MG63 (cell line): Measurements from ENCODE around the gene MOB2. TPM values are rescaled to one million over a fixed set of nuclear protein-coding genes. Genes with fewer than 3 reads are reported as not detected.
A peak's percentile ranks its signal among the peaks of the same experiment; 100 is the strongest.
"Not testable (repeated sequence)": the region's sequence is repeated elsewhere in the genome, so short reads cannot be mapped to it uniquely, and the experiment has no call there.

ENCODE experiments used
- DNase-seq: peaks from one replicate; pipeline ENCODE4 v3.0.0-alpha.2; 2020
- H3K27me3 ChIP-seq: fragments of 250-450 bp; sonication (Bioruptor Pico); 2 replicates; pipeline ENCODE4 v1.5.1; 2020; ENCODE audit warnings: mild to moderate bottlenecking, moderate library complexity
- H3K36me3 ChIP-seq: fragments of 250-450 bp; sonication (Bioruptor Pico); 2 replicates; pipeline ENCODE4 v1.5.1; 2020; ENCODE audit warnings: mild to moderate bottlenecking, moderate library complexity
- H3K4me3 ChIP-seq: fragments of 250-450 bp; sonication (Bioruptor Pico); 2 replicates; pipeline ENCODE4 v1.5.1; 2020; ENCODE audit warnings: mild to moderate bottlenecking, moderate library complexity
- H3K9me3 ChIP-seq: fragments of 250-450 bp; sonication (Bioruptor Pico); 2 replicates; pipeline ENCODE4 v1.5.1; 2020; ENCODE audit warnings: mild to moderate bottlenecking, moderate library complexity
- total RNA-seq: library from RNA; depleted of rRNA; stranded (reverse); fragments of >200 nt; shearing (Covaris generic); gene quantifications from 2 replicates; pipeline ENCODE4 v1.2.3, GENCODE V29; 2014; ENCODE audit warnings: low replicate concordance

The MOB2 gene
- total RNA-seq, 1 experiment from 2014 or later, result 34.2 TPM

- Histone ChIP-seq H3K36me3 (no peaks in the 10 kb centered on the region), H3K27me3 (no peaks in the 10 kb centered on the region), H3K9me3 (no peaks in the 10 kb centered on the region), H3K4me3 (no peak overlapping the region)
- DNase-seq, result no peak
Measured at GRCh38 chr11:1521382-1522080, 35.0 kb upstream of the MOB2 start.

GRCh38 chr11:1520663-1521267 is 34.2 kb upstream of the MOB2 start:
- H3K36me3 ChIP-seq, result no peaks in the 10 kb centered on the region
- H3K27me3 ChIP-seq, result no peaks in the 10 kb centered on the region
- DNase-seq, result no peak
- no peaks in the 10 kb centered on the region for H3K9me3 ChIP-seq
- H3K4me3 ChIP-seq, result no peak overlapping the region

- Histone ChIP-seq H3K36me3 (no peaks in the 10 kb centered on the region), H3K27me3 (no peaks in the 10 kb centered on the region), H3K4me3 (no peak overlapping the region), H3K9me3 (no peaks in the 10 kb centered on the region)
- no peak for DNase-seq
Measured at GRCh38 chr11:1520209-1520662, 33.7 kb upstream of the MOB2 start.

DNA sequence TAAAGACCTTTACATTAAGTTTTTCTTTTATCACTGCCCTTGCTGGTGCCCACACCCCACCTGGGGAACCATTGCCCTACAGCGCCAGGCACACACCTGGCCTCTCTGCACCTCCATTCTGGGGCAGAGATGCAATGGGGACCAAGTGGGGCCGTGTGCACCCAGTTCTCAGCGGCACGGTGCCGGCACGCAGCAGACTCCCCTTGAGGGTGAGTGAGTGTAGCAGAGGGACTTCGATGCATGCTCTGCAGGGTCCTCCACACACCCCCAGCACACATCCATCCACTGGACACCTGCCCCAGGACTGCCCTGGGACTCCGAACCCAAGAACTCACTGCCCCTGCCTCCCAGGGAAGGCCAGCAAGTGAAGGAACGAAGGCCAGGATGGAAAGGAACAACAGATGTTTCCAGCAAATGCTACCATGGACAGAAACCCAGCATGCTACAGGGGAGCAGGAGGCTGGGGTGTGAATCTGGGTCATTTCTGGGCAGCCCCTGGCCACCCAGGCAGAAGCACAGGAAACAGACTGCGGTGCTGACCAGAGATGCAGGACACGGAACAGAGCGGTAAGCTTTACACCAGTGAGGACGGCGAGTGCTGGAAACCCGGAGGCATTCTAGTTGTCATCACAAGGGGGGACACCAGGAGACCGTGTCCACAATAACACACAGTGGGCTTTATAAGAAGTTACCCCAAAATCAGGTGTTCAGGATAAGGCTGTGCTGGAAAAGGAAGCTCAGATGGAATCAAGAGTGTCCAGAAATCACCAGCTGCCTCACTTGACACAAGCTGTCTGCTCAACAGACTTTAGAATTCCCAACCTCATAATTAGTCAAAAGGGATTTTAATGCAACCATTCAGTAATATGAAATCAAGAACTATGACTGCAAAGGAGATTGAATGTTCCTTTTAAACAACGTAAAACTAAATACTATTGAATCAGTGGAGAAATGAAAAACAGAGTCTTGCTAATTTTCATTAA is 32.7 kb upstream of the MOB2 start:
- DNase-seq, result no peak
- Histone ChIP-seq H3K36me3 (no peaks in the 10 kb centered on the region), H3K9me3 (no peaks in the 10 kb centered on the region), H3K27me3 (no peaks in the 10 kb centered on the region), H3K4me3 (no peak overlapping the region)

DNA sequence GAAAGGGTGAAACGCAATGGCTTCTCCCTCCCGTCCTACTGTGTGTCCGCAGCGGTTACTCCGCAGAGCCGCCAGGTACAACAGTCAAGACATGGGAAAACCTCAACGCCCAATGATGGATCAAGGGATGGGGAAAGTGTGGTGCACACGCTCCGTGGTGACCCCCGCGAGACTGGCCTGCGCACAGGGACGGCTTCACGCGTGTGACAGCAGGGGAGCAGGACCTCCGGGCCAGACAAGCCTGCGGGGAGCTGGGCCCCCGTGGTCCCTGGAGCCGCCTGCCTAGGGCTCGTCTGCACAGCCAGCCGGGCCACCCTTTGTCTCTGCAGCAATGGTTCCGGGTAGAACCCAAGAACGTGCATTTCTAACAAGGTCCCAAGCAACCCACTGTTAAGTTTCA is 31.7 kb upstream of the MOB2 start:
- no peaks in the 10 kb centered on the region for H3K27me3 ChIP-seq
- no peaks in the 10 kb centered on the region for H3K36me3 ChIP-seq
- DNase-seq, result no peak
- no peak overlapping the region for H3K4me3 ChIP-seq
- no peaks in the 10 kb centered on the region for H3K9me3 ChIP-seq

GRCh38 chr11:1517117-1518005 is 30.8 kb upstream of the MOB2 start:
- Histone ChIP-seq H3K4me3 (no peak overlapping the region), H3K36me3 (no peaks in the 10 kb centered on the region), H3K9me3 (no peaks in the 10 kb centered on the region), H3K27me3 (no peaks in the 10 kb centered on the region)
- DNase-seq, result no peak

DNA sequence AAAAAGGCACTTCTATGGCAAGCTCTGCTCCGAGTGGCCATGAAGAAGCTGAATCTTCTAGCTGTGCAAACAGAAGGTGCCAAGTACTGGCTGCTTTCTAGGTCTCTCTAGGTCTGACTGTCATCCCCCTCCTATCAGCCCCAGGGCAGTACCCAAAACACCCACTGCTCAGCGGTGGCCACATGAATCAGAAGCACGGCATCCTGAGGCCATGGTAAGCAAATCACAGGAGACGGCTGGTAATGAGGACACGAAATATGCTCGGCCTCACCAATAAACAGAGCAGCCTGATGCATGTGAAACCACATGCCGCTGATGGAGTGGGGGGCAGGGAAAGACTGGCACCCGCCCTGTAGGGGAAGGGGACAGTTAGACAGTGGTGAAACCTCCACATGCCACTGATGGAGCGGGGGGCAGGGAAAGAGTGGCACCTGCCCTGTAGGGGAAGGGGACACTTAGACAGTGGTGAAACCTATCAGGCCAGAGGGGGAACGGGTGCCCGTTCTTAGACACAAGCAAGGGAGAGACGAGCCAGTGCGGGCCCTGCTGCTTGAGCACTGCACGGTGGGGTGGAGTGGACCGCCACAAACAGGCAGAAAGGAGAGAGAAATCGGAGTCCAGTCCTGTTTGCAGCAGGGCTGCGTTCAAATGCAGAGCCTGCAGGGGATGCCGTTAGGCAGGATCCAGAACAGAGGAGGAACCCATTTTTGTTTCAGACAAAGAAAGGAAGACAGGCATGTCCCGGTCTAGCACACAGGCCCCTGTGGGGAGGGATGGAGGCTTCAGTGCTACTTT is 29.9 kb upstream of the MOB2 start:
- peak; percentile 24 for DNase-seq
- Histone ChIP-seq H3K36me3 (no peaks in the 10 kb centered on the region), H3K9me3 (no peaks in the 10 kb centered on the region), H3K27me3 (no peaks in the 10 kb centered on the region), H3K4me3 (no peak overlapping the region)

DNA sequence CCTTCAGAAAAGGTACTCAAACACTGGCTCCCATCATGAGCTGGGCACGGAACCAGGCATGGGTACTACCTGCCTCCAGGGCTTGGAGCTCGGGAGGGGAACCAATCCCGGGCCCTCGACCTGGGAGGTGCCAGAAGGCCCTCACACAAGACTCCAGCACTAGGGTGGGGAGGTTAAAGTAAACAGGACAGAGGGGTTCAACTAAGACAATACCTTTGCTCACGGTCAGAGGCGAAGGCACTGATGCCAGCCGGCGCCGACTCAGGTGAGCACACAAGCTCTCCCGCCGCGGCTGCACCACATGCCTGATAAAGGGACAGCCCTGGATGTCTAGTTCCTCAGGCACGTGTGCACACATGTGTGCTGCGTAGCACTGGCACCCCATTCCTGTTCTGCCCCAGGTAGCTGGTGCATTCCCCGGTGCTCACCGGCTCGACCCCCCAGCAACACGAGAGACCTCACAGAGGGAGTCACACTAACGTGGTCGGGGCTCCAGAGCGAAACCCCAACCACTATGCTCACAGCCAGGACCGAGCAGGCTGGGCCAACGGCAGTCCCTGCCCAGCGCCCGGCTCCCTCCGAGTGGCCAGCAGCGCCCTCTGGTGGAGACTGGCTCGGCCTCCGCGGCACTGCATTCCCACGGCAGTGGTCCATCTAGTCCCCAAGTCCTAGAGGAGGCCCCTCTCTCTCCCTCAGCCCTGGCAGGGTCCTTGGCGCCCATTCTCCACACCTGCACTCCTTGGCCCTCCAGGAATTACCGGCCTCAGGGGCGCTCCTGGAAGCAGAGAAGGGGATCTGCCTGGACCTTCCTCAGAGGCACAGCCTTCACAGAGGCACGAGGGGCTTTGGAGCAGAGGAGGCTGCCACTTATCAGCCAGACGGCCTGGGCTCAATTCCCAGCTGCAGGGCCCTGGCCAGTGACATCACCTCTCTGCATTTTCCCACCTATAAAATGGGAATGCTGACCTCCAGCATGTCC is 28.8 kb upstream of the MOB2 start:
- peak; percentile 60 for DNase-seq
- no peaks in the 10 kb centered on the region for H3K27me3 ChIP-seq
- no peaks in the 10 kb centered on the region for H3K9me3 ChIP-seq
- H3K4me3 ChIP-seq, result no peak overlapping the region
- no peaks in the 10 kb centered on the region for H3K36me3 ChIP-seq

DNA sequence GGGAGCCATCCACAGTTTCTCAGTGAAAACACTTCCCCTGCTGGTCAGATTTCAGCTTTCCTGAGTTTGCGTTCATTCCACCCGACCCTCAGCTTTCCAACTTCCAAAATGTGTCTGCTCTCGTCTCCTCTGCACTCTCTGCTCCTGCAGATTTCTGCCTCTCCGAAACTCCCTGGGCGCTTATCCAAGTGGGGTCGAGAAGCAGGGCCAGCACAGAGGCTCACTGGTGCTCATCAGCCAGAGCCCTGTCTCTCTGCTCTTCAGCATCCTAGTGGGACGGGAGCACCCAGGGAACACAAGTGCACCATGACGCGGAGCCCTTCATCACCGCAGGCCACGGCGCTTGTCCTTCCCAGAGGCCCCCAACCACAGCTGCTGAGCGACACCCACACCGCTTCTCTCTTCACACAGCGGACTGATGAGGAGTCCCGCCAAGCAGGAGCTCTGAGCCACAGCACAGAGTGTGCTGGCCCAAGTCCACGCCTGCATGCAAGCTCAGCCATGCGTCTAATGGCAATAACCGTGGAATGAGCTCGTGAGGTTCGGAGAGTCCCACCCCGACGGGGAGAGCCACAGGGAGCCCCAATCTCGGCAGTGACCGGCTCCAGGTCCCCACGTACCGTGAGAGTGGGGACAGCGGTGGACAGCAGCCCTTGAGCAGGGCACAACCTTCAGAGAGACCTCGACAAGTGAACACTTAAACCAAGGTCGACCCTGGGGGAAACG is 27.9 kb upstream of the MOB2 start:
- no peak for DNase-seq
- Histone ChIP-seq H3K36me3 (no peaks in the 10 kb centered on the region), H3K4me3 (no peak overlapping the region), H3K9me3 (no peaks in the 10 kb centered on the region), H3K27me3 (no peaks in the 10 kb centered on the region)

GRCh38 chr11:1513326-1514296 is 27.0 kb upstream of the MOB2 start:
- no peak overlapping the region for H3K4me3 ChIP-seq
- H3K27me3 ChIP-seq, result no peaks in the 10 kb centered on the region
- no peaks in the 10 kb centered on the region for H3K36me3 ChIP-seq
- no peaks in the 10 kb centered on the region for H3K9me3 ChIP-seq
- no peak for DNase-seq

GRCh38 chr11:1512531-1513258 is 26.1 kb upstream of the MOB2 start:
- not testable (repeated sequence) for H3K9me3 ChIP-seq, DNase-seq

DNA sequence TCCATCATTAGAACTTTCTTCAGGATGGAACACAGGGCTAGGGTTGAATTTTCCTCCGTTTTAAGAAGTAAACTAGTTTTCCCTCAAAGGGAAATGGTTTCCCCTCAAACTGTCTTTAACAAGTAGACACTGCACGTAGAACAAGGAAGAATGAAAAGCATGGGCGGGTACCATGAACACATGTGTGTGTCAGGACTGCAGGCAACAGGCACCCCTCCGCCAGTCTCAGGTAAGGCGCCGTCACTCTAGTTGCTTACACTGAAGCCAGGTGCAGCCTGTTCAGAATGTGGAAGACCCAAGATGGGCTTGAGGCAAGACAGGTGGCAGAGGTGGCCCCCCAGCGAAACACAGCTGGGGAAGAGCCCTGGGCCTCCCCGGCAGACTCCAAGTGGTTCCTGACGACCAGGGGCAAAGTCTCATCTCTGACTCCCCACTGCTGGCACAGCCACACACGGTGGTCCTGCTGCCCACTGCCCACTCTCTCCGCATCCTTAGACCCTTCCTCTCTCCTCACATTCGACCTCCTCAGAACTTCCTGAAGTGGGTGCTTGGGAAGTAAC is 25.4 kb upstream of the MOB2 start:
- H3K9me3 ChIP-seq, result no peaks in the 10 kb centered on the region
- H3K4me3 ChIP-seq, result no peak overlapping the region
- DNase-seq, result no peak
- H3K27me3 ChIP-seq, result no peaks in the 10 kb centered on the region
- H3K36me3 ChIP-seq, result no peaks in the 10 kb centered on the region

More at GRCh38 chr11:1512531-1513258, 26.1 kb upstream of the MOB2 start:
- H3K27me3 ChIP-seq, H3K4me3 ChIP-seq, H3K36me3 ChIP-seq: not testable (repeated sequence)
